ENCODE results near the gene ADIPOR2. TPM values are rescaled to one million over a fixed set of nuclear protein-coding genes. Genes with fewer than 3 reads are reported as not detected.

Gene ADIPOR2
- total RNA-seq, 1 donor from 2014 or later: 83.6 TPM

DNA sequence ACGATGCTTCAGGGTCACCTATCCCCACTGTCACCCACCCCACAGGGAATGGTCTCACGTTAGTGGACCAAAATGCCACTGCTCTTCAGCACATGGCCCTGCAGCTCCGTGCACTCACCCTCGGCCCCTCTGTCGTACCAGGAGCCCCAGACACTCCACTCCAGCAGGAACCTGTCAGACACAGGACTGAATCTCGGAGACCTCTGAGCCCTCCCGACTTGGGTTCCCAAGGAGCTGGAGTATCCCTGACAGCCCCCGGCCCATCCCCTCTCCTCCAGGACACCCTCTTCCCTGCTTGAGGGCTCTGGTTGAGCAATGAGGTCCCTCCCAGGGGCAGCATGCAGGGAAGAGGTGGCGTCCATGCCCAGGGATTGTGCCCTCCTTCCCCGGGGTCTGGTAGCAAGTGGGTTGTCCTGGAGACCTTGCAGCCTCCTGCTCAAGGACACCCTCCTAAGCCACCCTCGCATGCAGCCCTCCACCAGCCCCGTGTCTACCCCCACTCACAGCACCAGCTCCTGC is 109.1 kb downstream of the ADIPOR2 start:
- H3K36me3 Mint-ChIP-seq (ENCODE audit: insufficient read depth): no peaks in the 10 kb centered on the region
- TF ChIP-seq CTCF (IDR thresholded peaks at IDR 0.05; ENCODE audit: unreplicated experiment): no peak
- DNase-seq (ENCODE audit: low spot score, unreplicated experiment): no peak

GRCh38 chr12:1800401-1801302 is 109.8 kb downstream of the ADIPOR2 start:
- no peak overlapping the region for H3K4me3 Mint-ChIP-seq (ENCODE audit: low read depth)
- H3K9me3 Mint-ChIP-seq (ENCODE audit: low read depth): no peaks in the 10 kb centered on the region
- H3K27ac Mint-ChIP-seq: no peak overlapping the region
- peak; percentile 22 for DNase-seq (ENCODE audit: low spot score, unreplicated experiment)
- H3K4me1 Mint-ChIP-seq (ENCODE audit: low read depth): peaks cover 2% of the 10 kb centered on the region
- H3K36me3 Mint-ChIP-seq (ENCODE audit: insufficient read depth): no peaks in the 10 kb centered on the region
- peak; percentile 52 for TF ChIP-seq CTCF (IDR thresholded peaks at IDR 0.05; ENCODE audit: unreplicated experiment)
- peaks cover 6% of the 10 kb centered on the region for H3K27me3 Mint-ChIP-seq

More for the DNA sequence above, 109.1 kb downstream of the ADIPOR2 start:
- peaks cover 4% of the 10 kb centered on the region for H3K4me1 Mint-ChIP-seq (ENCODE audit: low read depth)
- peaks cover 13% of the 10 kb centered on the region for H3K27me3 Mint-ChIP-seq
- no peak overlapping the region for H3K27ac Mint-ChIP-seq
- no peaks in the 10 kb centered on the region for H3K9me3 Mint-ChIP-seq (ENCODE audit: low read depth)
- H3K4me3 Mint-ChIP-seq (ENCODE audit: low read depth): no peak overlapping the region

DNA sequence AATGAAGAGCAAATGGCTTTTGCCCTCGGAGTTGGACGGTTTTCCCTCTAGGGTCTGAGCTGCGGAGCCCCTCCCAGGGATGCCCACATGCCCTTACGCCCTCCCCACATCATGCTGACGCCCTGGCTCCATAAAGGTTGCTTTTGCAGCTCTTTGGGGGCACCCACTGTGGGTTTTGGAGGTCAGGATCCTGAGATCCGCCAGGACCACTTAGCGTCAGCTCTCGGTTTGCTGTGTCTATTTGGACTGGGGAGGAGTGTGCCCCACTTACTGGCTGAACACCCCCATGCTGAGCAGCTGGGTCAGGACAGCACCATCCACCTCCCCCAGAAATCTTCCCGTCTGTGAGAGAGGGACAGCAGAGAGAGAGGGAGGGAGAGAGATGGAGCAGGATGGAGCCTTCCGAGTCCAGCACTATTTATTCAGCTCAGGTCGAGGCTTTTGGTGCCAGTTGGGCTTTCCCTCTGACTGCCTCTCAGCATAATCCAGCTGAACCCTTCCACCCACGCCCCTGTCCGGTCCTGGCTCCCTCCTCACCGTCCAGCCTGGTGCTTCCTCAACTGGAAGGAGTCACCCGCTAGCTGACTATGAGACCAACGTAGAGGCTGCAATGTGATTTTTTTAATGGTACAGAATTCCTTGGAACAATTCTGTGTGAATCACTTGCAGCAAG is 110.6 kb downstream of the ADIPOR2 start:
- no peak overlapping the region for H3K27ac Mint-ChIP-seq
- no peaks in the 10 kb centered on the region for H3K9me3 Mint-ChIP-seq (ENCODE audit: low read depth)
- H3K27me3 Mint-ChIP-seq: peaks cover 3% of the 10 kb centered on the region

GRCh38 chr12:1803736-1804135 is 112.9 kb downstream of the ADIPOR2 start:
- peaks cover 3% of the 10 kb centered on the region for H3K27me3 Mint-ChIP-seq
- no peak overlapping the region for H3K27ac Mint-ChIP-seq
- TF ChIP-seq CTCF (IDR thresholded peaks at IDR 0.05; ENCODE audit: unreplicated experiment): no peak
- no peak overlapping the region for H3K4me3 Mint-ChIP-seq (ENCODE audit: low read depth)
- DNase-seq (ENCODE audit: low spot score, unreplicated experiment): no peak
- H3K9me3 Mint-ChIP-seq (ENCODE audit: low read depth): no peaks in the 10 kb centered on the region
- no peaks in the 10 kb centered on the region for H3K4me1 Mint-ChIP-seq (ENCODE audit: low read depth)
- H3K36me3 Mint-ChIP-seq (ENCODE audit: insufficient read depth): no peaks in the 10 kb centered on the region

More for the DNA sequence above, 110.6 kb downstream of the ADIPOR2 start:
- Mint-ChIP-seq H3K4me3 (ENCODE audit: low read depth) (no peak overlapping the region), H3K4me1 (ENCODE audit: low read depth) (no peaks in the 10 kb centered on the region), H3K36me3 (ENCODE audit: insufficient read depth) (no peaks in the 10 kb centered on the region)
- no peak for TF ChIP-seq CTCF (IDR thresholded peaks at IDR 0.05; ENCODE audit: unreplicated experiment)
- DNase-seq (ENCODE audit: low spot score, unreplicated experiment): peak; percentile 8
